Body of pancreas (tissue), 4 donors: Measurements from ENCODE around the gene ECEL1. TPM values are rescaled to one million over a fixed set of nuclear protein-coding genes. Genes with fewer than 3 reads are reported as not detected.
A peak's percentile ranks its signal among the peaks of the same experiment; 100 is the strongest.

ENCODE experiments used
- ATAC-seq: fragments of 150-250 bp; one replicate; pipeline ENCODE4 v1.9.1; 2016
- DNase-seq, 4 donors: peaks; one replicate each; pipeline ENCODE4 v3.0.0-alpha.2; 2019
- H3K27ac ChIP-seq, 4 donors: fragments of 200-600 bp; sonication (generic); 1 replicate in 3 of 4; 2 replicates in 1 of 4; pipeline versions ENCODE4 v1.5.1 to v1.6.1; 2016 to 2019; ENCODE audit warnings: mild to moderate bottlenecking in 1 of 4, mixed read lengths in 1 of 4, moderate library complexity in 1 of 4
- H3K27me3 ChIP-seq, 2 donors: fragments of 200-600 bp; sonication (generic); one replicate each; pipeline ENCODE4 v1.6.0; 2016; ENCODE audit warnings: mild to moderate bottlenecking in 1 of 2
- H3K36me3 ChIP-seq, 2 donors: fragments of 200-600 bp; sonication (generic); replicated peaks in 1 of 2; 2 replicates each; pipeline ENCODE4 v1.5.1; 2016; ENCODE audit warnings: low read depth in 2 of 2; ENCODE audit not compliant: insufficient read depth in 1 of 2
- H3K4me1 ChIP-seq: fragments of 200-600 bp; sonication (generic); one replicate; pipeline ENCODE4 v1.6.0; 2016
- H3K4me3 ChIP-seq, 2 donors: fragments of 200-600 bp; sonication (generic); 1 replicate in 1 of 2; 2 replicates in 1 of 2; pipeline ENCODE4 v1.5.1; 2016 to 2019
- H3K9me3 ChIP-seq, 3 donors: fragments of 200-600 bp; sonication (generic); 1 replicate in 2 of 3; 2 replicates in 1 of 3; pipeline ENCODE4 v1.5.1; 2016
- CTCF ChIP-seq, 7 experiments: fragments of 450-650 bp in 4 of 7; fragments of 200-600 bp in 3 of 7; sonication (generic) in 3 of 7; IDR thresholded peaks; one replicate each; pipeline ENCODE4 v1.5.1; 2016 to 2019; ENCODE audit warnings: antibody characterized with exemption in 7 of 7
- POLR2A ChIP-seq, 3 donors: fragments of 450-650 bp; IDR thresholded peaks; one replicate each; pipeline ENCODE4 v1.6.1; 2016; ENCODE audit warnings: antibody characterized with exemption in 3 of 3, mild to moderate bottlenecking in 2 of 3
- WGBS, 2 donors: methylation state at CpG; one replicate each; pipeline ENCODE4 v1.1.5; 2017; 5-methylcytosine and 5-hydroxymethylcytosine counted together
- intact Hi-C: fragments of 100-400 bp; cut with DNase I; formaldehyde crosslinking; loops from one replicate; pipeline ENCODE4 v1.15.1; 2023
- total RNA-seq, 2 donors: library from RNA; depleted of rRNA; stranded (reverse); fragments of >200 nt; gene quantifications; one replicate each; pipeline ENCODE4 v1.1.0, GENCODE V29; 2016

ECEL1 gene
- total RNA-seq, 2 donors from 2014 or later = 0.26 TPM; not detected in 1

- ATAC-seq (no peak), DNase-seq (peak in 2 of 4 donors; percentile 5)
- WGBS, 2 donors = 52 to 58% methylated on average over 8 to 12 of the region's 12 CpGs
- Histone ChIP-seq H3K27ac (no peak overlapping the region), H3K9me3 (no peaks in the 10 kb centered on the region), H3K4me3 (no peak overlapping the region), H3K36me3 (no peaks in the 10 kb centered on the region), H3K27me3 (no peaks in the 10 kb centered on the region), H3K4me1 (peaks cover 21% of the 10 kb centered on the region)
- TF ChIP-seq POLR2A (IDR thresholded peaks at IDR 0.05) (no peak), CTCF (IDR thresholded peaks at IDR 0.05) (no peak)
- intact Hi-C loops = no loop called here
Measured at GRCh38 chr2:232484628-232485347, 2.8 kb downstream of the ECEL1 start.

GRCh38 chr2:232483923-232484627, 3.6 kb downstream of the ECEL1 start:
- H3K9me3 ChIP-seq = no peaks in the 10 kb centered on the region
- H3K27ac ChIP-seq = no peak overlapping the region
- DNase-seq = peak in 2 of 4 donors; percentile 6 to 7
- WGBS, 2 donors = 76 to 94% methylated on average over 3 to 17 of the region's 19 CpGs
- H3K36me3 ChIP-seq = no peaks in the 10 kb centered on the region
- ATAC-seq = no peak
- peaks cover 21% of the 10 kb centered on the region for H3K4me1 ChIP-seq
- intact Hi-C loops = no loop called here
- no peaks in the 10 kb centered on the region for H3K27me3 ChIP-seq
- no peak for TF ChIP-seq CTCF (IDR thresholded peaks at IDR 0.05)
- no peak for TF ChIP-seq POLR2A (IDR thresholded peaks at IDR 0.05)
- H3K4me3 ChIP-seq = no peak overlapping the region

DNA sequence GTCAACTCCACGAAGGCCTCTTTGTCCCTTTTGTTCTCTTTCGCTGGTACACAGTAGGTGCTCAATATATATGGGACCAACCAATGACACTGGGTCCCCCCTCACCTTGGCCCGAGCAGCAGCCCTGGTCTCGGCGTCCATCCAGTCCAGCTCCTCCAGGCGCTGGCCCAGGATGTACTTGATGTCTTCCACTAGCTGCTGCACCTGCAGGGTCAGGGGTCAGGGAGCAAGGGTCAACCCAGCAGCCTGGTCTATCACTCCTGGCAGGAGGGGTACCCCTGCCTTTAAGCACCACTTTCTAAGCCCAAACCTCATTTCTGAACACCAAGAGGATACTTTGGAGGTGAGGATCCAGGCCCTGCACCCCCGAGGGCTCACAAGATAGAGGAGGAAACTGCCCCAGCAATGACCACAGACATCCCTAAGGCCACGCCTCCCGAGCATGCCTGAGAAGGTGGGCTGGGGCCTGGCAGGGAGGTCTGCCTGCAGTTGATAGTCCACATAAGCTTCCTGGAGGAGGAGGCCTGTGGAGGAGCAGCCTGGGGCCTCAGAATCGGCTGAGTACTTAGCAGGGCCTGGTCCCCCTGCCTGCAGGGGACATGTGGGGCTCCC, 4.2 kb downstream of the ECEL1 start:
- intact Hi-C loops = no loop called here
- TF ChIP-seq POLR2A (IDR thresholded peaks at IDR 0.05) = no peak
- no peak for TF ChIP-seq CTCF (IDR thresholded peaks at IDR 0.05)
- no peaks in the 10 kb centered on the region for H3K27me3 ChIP-seq
- peak in 1 of 4 donors; percentile 4 for DNase-seq
- H3K4me3 ChIP-seq = no peak overlapping the region
- peaks cover 21% of the 10 kb centered on the region for H3K4me1 ChIP-seq
- no peaks in the 10 kb centered on the region for H3K36me3 ChIP-seq
- H3K9me3 ChIP-seq = no peaks in the 10 kb centered on the region
- ATAC-seq = no peak
- no peak overlapping the region for H3K27ac ChIP-seq
- 77 to 79% methylated on average over 4 to 10 of the region's 10 CpGs for WGBS, 2 donors

DNA sequence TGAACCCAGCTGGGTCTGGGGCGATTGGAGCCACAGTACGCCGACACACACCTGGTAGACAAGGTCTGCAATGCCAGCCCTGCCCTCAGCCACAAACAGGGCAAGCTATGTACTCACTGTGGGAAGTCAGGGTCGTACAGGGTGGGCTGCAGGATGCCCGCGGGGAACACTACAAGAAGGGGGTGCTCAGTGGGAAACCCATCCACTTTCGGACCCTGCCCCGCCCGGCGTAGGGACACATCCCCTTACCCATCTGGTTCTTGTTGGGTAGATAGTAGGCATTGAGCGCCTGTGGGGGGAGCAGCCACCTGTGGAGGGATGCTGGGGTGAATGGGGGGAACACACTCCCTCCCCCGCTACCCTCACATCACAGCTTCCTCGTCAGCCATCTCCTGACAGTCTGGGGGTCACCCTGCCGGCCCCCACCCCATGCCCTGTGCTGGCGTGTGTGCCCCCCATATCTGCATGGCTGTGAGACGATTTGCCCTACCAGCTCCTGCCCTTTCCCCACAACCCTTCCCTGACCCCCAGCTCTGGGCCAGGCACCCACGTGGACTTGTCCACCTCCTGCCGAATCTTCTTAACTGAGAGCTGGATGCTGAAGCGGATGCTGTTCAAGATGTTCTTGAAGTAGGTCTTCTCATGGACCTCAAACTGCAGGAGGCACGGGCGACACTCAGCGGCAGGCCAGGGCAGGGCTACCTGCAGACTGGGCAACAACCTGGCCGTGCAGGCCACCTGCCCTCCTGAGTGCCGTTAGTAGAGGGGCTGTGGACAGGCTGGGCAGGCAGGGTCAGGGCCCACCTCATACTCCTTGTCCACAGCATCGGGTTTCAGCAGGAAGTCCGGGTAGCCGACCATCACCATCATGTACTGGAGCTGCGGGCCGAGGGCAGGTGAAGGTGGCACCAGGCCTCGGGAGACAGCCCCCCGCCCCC, 5.1 kb downstream of the ECEL1 start:
- WGBS, 2 donors = 75 to 76% methylated on average over 20 to 29 of the region's 31 CpGs
- Histone ChIP-seq H3K4me3 (no peak overlapping the region), H3K36me3 (no peaks in the 10 kb centered on the region), H3K27me3 (no peaks in the 10 kb centered on the region), H3K27ac (no peak overlapping the region), H3K4me1 (peaks cover 21% of the 10 kb centered on the region), H3K9me3 (no peaks in the 10 kb centered on the region)
- no peak for ATAC-seq
- intact Hi-C loops = no loop called here
- no peak for TF ChIP-seq CTCF (IDR thresholded peaks at IDR 0.05)
- TF ChIP-seq POLR2A (IDR thresholded peaks at IDR 0.05) = no peak
- DNase-seq = peak in 1 of 4 donors; percentile 5
